NB4 (cell line): ENCODE results near the gene OR2D2.

Source experiments
- CTCF ChIP-seq: IDR thresholded peaks from one replicate; pipeline ENCODE4 v1.5.1; 2012; ENCODE audit warnings: low read depth, low read length
- MAX ChIP-seq: IDR thresholded peaks from 2 replicates; pipeline ENCODE4 v1.6.1; 2011; ENCODE audit warnings: low read depth, low read length
- MYC ChIP-seq: IDR thresholded peaks from 2 replicates; pipeline ENCODE4 v1.6.1; 2011; ENCODE audit warnings: low read depth, low read length
- POLR2A ChIP-seq: IDR thresholded peaks from 2 replicates; pipeline ENCODE4 v1.6.1; 2011; ENCODE audit warnings: mild to moderate bottlenecking; ENCODE audit not compliant: insufficient read length; ENCODE audit errors: extremely low read depth

GRCh38 chr11:6928916-6929315 lies 36.6 kb upstream of the OR2D2 start:
- TF ChIP-seq CTCF (no peak), POLR2A (no peak), MYC (no peak), MAX (no peak)
